ENCODE data around the gene NOL6. TPM values are rescaled to one million over a fixed set of nuclear protein-coding genes. Genes with fewer than 3 reads are reported as not detected.
"Not testable (repeated sequence)": the region's sequence is repeated elsewhere in the genome, so short reads cannot be mapped to it uniquely, and the experiment has no call there.

Gene NOL6
- 15.8 and 19.7 TPM in 2 replicates for total RNA-seq (2014; rRNA removed; shearing (Covaris generic); ENCODE audit: low replicate concordance)

DNA sequence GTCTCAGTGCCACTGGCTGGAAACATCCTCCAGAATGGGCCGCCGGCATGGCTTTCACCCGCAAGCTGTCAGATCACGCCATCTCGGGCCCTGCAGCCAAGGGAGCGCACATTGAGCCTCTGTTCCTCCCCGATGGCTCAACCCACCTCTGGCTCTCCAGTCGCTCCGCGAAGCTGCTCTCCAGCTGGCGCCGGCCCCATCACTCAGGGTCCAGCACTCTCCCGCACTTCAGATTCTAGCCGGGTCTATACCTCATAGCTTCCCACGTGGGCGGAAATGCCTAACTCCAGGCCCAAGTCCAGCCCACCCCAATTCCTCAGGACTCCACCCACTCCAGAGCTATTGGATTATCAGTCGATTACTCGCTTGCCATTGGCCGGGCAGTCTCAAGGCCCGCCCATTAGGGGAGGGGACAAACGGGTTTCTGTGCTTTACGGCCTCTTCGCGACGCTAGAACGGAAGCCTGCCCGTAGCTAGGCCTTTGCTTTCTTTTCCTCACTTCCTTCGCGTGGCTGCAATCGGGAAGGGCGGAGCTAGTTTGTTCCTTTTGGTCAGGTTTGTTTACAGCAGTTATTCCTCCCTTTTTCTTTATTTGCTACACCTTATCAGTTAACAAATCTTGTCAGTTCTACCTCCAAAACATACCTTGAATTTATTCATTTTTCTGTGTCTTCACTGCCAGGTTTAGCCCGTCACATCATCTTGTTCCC, at the start of gene NOL6:
NOL6 (minus strand) TSS at position 282 of the 710 bp plus-strand sequence; CDS start at position 200, 82 bp downstream.
- DNase-seq (ENCODE audit: low read depth): peak; percentile 96
- in situ Hi-C loops (cut with HindIII; ENCODE audit: low pct_unique_long_range_greater_than_20kb, low sequenced_read_pairs): no loop called here

DNA sequence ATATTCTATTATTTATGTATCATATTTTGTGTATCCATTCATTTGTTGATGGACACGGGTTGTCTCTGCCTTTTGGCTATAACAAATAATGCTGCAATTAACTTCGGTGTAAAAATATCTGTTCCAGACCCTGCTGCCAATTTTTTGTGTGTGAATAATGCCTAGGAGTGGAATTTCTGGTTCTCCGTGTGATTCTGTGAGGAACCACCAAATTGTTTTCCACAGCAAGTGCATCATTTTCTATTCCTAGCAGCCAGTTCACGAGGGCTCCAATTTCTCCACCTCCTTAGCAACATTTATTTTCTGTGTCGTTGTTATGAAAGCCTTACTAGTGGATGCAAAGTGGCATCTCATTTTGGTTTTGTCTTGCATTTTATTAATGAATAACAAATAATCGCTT, 48.1 kb upstream of the NOL6 start:
- in situ Hi-C loops (cut with HindIII; ENCODE audit: low pct_unique_long_range_greater_than_20kb, low sequenced_read_pairs); DNase-seq (ENCODE audit: low read depth): not testable (repeated sequence)

- DNase-seq (ENCODE audit: low read depth); in situ Hi-C loops (cut with HindIII; ENCODE audit: low pct_unique_long_range_greater_than_20kb, low sequenced_read_pairs): not testable (repeated sequence)
Measured at GRCh38 chr9:33517934-33518577, 44.3 kb upstream of the NOL6 start.

- in situ Hi-C loops (cut with HindIII; ENCODE audit: low pct_unique_long_range_greater_than_20kb, low sequenced_read_pairs): no loop called here
- peak; percentile 44 for DNase-seq (ENCODE audit: low read depth)
Measured at GRCh38 chr9:33517373-33517772, 43.6 kb upstream of the NOL6 start.

DNA sequence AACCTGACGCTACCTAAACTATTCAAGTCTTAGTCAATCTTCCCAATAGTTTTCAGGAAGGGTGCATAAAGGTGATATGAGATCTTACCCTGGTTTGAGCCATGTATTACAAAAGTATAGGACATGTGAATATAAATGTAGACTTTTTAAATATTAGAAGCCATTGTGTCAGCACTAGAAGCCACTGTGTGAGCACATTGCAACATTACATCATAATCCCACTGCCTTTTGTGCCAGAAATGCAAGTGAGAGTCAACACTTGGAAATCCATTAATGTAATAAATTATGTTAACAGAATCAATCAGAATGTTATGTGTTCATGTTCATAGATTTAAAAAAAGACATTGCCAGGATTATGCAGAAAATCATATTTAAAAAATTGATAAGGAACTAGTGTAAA, 42.7 kb upstream of the NOL6 start:
- DNase-seq (ENCODE audit: low read depth); in situ Hi-C loops (cut with HindIII; ENCODE audit: low pct_unique_long_range_greater_than_20kb, low sequenced_read_pairs): not testable (repeated sequence)

- DNase-seq (ENCODE audit: low read depth); in situ Hi-C loops (cut with HindIII; ENCODE audit: low pct_unique_long_range_greater_than_20kb, low sequenced_read_pairs): not testable (repeated sequence)
Measured at GRCh38 chr9:33515342-33515995, 41.7 kb upstream of the NOL6 start.

GRCh38 chr9:33512535-33512934, 38.8 kb upstream of the NOL6 start:
- DNase-seq (ENCODE audit: low read depth); in situ Hi-C loops (cut with HindIII; ENCODE audit: low pct_unique_long_range_greater_than_20kb, low sequenced_read_pairs): not testable (repeated sequence)

DNA sequence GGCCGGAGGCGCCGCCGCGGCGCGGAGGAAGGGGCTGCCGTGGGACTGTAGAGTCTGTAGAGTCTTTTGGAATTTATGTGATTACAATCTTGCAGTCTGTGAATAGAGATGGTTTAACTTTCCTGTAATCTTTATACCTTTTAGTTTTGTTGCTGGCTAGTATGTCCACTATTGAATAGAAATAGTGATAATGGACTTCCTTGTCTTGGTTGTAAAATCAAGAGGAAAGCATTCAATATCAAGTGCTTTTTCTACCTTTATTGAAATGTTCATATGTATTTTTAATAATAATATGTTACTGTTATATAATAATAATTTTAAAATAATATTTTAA, 37.4 kb upstream of the NOL6 start:
- DNase-seq (ENCODE audit: low read depth); in situ Hi-C loops (cut with HindIII; ENCODE audit: low pct_unique_long_range_greater_than_20kb, low sequenced_read_pairs): not testable (repeated sequence)

DNA sequence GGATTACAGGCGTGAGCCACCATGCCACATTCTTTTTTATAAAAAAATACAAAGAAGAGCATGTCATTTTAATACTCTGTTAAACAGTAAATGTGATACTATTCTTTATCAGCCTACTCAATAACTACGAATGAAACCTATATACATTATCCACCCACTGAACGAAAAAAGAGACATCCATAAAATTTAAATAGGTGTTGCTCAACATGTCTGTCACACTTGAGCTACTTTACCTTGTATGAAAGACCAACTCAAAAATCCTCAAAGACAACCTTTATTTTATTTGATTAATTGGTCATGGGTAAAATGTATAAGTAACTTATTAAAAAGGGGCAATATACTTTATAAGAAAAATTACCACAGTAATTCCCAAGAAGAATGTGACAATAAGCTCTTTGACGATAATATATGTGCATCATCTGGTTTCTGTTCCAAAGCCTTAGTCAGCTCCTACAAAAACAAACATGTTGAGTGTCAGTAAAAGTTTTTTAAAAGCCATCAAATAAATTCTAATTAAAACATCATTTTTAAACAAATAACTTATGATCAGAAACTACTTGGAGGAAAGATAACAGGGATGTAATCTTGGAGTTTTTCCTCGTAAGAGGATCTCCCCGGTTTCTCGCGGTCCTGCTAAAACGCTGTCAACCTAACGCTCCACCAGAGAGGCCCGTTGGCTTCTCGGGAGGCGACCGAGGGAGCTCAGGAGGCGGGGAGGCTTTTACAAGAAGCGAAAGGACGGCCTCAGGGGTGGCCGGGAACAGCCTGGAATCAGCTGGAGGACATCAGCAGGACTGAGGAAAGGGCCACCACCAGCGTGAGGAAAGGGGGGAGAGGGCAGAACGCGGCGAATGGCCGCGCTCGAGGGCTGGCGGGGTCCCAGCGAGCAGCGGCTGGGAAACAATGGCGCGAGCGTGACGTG, 36.8 kb upstream of the NOL6 start:
- peak; percentile 71 for DNase-seq (ENCODE audit: low read depth)
- in situ Hi-C loops (cut with HindIII; ENCODE audit: low pct_unique_long_range_greater_than_20kb, low sequenced_read_pairs): no loop called here

GRCh38 chr9:33506626-33507370, 33.1 kb upstream of the NOL6 start:
- in situ Hi-C loops (cut with HindIII; ENCODE audit: low pct_unique_long_range_greater_than_20kb, low sequenced_read_pairs): no loop called here
- peak; percentile 92 for DNase-seq (ENCODE audit: low read depth)

- no peak for DNase-seq (ENCODE audit: low read depth)
- in situ Hi-C loops (cut with HindIII; ENCODE audit: low pct_unique_long_range_greater_than_20kb, low sequenced_read_pairs): no loop called here
Measured at GRCh38 chr9:33498387-33498786, 24.7 kb upstream of the NOL6 start.

- DNase-seq (ENCODE audit: low read depth); in situ Hi-C loops (cut with HindIII; ENCODE audit: low pct_unique_long_range_greater_than_20kb, low sequenced_read_pairs): not testable (repeated sequence)
Measured at GRCh38 chr9:33493819-33494218, 20.1 kb upstream of the NOL6 start.

DNA sequence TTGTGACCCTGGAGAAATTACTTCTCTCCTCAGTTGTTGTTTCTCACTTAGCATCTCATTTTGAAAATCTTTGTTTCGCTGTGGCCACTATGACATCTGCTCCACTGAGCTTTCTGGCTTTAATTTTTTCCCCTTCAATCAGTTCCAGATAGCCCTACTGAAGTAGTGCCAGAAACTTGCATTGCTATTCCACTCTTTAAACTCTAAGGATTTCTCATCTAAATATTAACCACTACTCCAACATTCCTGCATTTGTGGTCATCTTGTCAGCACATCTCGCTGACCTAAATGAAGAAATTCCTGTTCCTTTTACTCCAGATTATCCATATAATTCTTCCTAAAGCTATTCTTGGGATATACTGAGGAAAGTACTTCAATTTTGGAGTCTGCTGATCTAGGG, 15.3 kb upstream of the NOL6 start:
- DNase-seq (ENCODE audit: low read depth): no peak
- in situ Hi-C loops (cut with HindIII; ENCODE audit: low pct_unique_long_range_greater_than_20kb, low sequenced_read_pairs): no loop called here

GRCh38 chr9:33485312-33485711, 11.6 kb upstream of the NOL6 start:
- DNase-seq (ENCODE audit: low read depth); in situ Hi-C loops (cut with HindIII; ENCODE audit: low pct_unique_long_range_greater_than_20kb, low sequenced_read_pairs): not testable (repeated sequence)

DNA sequence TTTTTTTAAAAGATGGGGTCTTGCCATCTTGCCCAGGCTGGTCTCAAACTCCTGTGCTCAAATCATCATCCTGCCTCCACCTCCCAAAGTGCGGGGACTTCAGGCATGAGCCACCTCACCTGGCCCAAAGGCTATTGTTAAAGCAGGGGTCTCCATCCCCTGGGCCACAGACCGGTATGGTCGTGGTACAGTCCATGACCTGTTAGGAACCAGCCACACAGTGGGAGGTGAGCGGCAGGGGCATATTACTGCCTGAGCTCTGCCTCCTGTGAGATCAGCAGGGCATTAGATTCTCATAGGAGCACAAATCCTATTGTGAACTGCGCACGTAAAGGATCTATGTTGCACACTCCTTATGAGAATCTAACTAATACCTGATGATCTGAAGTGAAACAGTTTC, 7.3 kb upstream of the NOL6 start:
- no peak for DNase-seq (ENCODE audit: low read depth)
- in situ Hi-C loops (cut with HindIII; ENCODE audit: low pct_unique_long_range_greater_than_20kb, low sequenced_read_pairs): no loop called here

- no peak for DNase-seq (ENCODE audit: low read depth)
- in situ Hi-C loops (cut with HindIII; ENCODE audit: low pct_unique_long_range_greater_than_20kb, low sequenced_read_pairs): no loop called here
Measured at GRCh38 chr9:33480106-33480505, 6.4 kb upstream of the NOL6 start.

DNA sequence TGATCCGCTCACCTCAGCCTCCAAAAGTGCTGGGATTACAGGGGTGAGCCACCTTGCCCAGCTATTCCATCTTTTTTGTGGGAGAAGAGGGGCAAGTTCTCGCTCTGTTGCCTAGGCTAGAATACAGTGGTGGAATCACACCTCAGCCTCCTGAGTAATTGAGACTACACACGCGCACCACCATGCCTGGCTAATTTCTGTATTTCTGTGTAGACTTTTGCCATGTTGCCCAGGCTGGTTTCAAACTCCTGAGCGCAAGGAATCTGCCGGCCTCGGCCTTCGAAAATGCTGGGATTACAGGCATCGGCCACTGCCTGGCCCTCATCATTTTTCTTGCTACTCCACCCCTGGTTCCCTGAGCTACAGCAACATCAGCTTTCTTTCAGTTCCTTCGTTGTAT, 2.8 kb upstream of the NOL6 start:
- in situ Hi-C loops (cut with HindIII; ENCODE audit: low pct_unique_long_range_greater_than_20kb, low sequenced_read_pairs): no loop called here
- DNase-seq (ENCODE audit: low read depth): no peak

DNA sequence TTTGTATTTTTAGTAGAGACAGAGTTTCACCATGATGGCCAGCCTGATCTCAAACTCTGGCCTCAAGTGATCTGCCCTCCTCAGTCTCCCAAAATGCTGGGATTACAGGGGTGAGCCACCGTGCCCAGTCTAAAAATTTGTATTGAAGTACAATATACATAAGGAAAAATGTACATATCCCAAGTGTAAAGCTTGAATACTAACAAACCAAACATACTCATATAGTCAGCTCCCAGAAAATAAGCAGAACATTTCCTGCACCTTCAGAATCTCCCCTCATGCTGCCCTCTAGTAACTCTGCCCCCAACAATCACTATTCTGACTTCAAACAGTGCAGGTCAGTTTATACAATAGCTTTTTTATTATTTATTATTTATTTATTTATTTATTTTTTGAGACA, 1.6 kb upstream of the NOL6 start:
- in situ Hi-C loops (cut with HindIII; ENCODE audit: low pct_unique_long_range_greater_than_20kb, low sequenced_read_pairs): no loop called here
- no peak for DNase-seq (ENCODE audit: low read depth)

All from Caki2 (cell line).